Stimulated activated CD8-positive, alpha-beta memory T cell treated with anti-CD3 and anti-CD28 coated beads, Interleukin-2, amount 100 ng/mL, for 1 hour (primary cell): ENCODE results near the gene PODXL.
"Not testable (repeated sequence)": the region's sequence is repeated elsewhere in the genome, so short reads cannot be mapped to it uniquely, and the experiment has no call there.

ENCODE experiments used
- DNase-seq, 2 donors: peaks; one replicate each; pipeline ENCODE4 v3.0.0-alpha.2; 2020; ENCODE audit warnings: low read depth in 2 of 2

The PODXL gene

DNA sequence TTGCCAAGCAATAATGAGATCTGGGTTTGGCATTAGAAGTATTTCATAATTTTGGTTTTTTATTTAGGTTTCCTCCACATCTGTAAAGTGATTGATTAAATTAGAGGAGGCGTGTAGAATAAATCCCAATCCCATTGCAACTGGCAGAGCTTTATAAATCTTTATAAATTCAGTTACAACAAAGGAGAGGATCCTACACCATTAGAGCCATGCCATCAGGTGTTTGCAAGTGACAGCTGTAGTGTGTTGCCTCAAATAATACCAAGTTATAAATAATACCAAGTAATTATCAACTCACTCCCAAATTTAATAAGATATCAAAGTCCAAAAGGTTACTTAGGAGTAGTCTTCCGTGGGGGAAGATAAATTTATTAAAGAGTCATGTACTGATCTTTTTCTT is 62.2 kb downstream of the PODXL start:
- no peak for DNase-seq

DNA sequence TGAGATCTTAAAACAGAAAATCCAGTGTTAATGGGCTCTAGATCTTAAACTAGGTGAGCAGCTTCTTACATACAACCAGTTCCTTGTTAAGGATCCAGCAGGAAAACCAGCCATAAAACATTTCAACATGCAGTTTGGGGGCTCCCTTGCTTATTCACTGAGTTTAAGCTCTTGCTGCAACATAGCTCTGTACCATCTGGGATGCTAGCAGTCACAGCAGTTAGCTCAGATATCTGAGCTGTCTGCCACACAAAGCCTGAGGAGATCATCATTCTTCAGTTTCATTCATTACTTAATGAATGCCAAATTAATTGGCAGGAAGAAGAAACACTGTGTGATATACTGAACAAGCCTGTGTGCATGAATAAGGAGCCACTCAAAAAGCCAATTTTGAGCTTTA is 62.8 kb downstream of the PODXL start:
- no peak for DNase-seq

DNA sequence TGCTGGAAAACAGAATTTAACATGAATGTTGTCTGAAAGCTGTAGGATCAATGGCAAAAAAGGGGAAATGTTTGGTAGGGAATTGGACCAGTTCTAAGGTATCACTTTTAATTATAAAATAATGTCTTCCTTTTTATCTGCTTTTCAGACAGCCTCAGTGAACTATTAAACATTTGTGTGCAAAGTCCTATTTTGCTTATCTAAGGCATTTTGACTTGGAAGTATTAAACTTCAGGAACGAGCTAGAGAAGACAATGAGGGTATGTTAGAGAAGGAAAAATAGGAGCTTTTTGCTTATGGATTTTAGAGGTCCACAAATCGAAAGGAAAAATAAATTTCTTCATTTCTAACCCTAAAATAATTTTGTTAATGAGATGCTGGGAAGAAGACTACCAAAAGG is 63.3 kb downstream of the PODXL start:
- no peak for DNase-seq

DNA sequence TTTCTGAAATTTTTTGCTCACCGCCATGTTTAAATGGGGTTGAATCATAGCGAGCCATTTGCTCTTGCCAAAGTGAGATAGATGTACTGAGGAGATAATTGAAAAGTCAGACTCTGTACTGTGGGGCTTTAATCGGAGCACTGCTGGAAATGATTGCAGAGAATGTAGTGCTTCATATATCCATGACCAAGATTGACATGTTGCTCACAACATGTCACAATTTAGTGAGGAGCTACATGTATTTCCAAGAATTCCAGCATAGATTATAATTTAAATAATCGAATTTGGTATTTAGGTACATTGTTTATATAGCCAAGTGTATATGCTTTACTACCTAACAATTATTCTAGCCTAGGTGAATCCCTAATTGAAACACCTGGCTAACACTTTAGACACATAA is 66.5 kb downstream of the PODXL start:
- no peak for DNase-seq

DNA sequence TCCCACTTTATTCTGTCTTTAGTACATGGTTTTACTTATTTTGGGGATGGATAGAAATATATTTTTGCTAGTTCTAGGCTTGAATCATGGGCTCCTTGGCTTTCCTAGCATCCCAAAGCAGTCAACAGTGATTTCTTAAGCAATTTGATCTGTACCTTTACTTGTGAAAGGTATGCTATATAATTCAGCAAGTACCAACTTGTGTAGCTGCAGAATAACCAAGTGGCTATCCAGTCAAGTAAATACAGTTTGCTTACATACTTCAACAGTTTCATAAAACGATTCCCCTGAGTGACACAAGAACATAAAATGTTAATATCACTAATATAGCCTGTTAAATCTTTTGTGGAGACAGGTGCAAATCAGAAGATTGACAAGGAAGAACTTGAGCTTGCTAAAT is 67.2 kb downstream of the PODXL start:
- no peak for DNase-seq

DNA sequence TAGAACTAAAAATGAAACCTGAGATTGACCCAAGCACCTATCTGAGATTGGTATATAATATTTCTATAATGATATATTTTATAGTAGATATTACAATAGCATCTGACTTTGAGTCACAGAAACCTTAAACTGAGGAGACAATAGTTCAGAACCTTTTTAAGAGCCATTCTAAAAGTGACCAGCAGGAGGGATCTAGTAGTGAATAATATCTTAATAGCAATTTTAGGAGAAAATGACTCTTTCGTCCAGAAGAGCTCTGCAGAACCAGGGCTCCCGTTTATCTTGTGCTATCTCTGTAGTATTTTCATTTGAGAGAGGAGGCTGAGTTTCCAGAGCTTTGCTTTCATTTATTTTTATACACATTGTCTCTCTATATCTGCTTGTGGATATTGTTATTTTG is 68.1 kb downstream of the PODXL start:
- DNase-seq: no peak

DNA sequence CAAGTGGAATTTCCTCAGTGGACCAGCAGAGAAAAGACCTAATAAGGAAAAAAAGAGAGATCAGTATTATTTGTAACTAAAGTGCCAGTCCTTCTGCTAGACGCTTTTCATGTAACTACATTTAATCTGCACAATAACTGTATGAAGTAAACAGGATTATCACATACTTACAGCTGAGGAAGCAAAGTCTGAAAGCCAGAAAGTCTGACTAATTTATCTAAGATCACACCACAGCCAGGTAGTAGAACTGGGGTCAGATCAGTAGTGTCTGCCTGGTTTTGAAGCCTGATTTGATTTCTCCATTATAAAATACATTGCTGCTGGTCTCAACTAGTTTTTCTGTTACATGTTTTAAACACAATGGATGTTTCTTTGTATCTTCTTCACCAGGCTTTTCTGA is 69.2 kb downstream of the PODXL start:
- no peak for DNase-seq

DNA sequence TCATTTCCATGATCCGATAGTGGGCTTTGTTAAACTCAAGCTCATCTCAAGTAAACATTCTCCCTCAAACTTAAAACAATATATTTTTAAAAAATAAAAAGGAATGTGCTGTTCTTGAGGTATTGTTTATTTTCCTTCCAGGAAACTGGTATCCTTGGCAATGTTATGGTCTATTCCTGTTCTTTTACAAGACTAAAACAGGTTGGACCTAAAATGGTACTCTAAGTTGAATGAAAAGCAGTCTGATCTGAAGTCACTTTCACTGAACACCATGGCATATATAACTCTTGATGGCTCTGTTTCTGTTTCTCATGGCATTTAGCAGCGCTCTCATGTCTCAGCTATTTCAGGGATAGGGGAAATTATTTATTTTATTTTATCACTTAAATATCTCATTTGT is 70.1 kb downstream of the PODXL start:
- no peak for DNase-seq

DNA sequence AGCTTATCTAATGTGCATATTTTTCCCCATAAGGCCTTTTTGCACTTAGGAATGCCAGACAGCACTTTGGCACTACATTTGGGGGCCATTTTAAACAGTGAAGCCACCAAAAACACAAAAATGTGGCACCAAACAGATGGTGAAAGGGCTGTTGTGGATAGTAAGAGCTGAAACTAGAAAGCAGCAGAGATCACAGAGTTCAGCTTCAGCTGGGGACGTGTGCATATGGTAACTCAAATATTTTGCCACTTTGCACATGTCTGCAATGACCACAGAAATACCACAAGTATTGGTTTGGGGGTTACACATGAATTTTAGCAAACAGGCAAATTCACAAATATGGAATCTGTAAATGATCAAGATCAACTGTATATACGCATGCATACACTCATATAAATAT is 72.8 kb downstream of the PODXL start:
- no peak for DNase-seq

DNA sequence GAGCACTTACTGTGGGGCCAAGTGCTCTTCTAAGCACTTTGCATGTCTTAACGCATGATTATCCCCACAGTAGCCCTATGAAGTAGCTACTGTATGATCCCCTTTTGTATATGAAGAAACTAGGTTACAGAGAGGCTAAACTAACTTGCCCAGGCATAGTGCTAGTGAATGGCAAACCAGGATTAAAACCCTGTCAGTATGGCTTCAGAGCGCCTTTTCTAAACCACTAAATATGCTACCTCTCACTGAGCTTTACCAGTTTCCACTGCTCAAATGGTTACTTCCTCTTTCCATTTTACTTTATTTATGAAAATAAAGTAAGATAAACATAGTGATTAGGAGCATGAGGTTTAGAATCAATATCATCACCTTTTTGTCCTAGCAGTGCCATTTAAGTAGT is 73.6 kb downstream of the PODXL start:
- DNase-seq: no peak

DNA sequence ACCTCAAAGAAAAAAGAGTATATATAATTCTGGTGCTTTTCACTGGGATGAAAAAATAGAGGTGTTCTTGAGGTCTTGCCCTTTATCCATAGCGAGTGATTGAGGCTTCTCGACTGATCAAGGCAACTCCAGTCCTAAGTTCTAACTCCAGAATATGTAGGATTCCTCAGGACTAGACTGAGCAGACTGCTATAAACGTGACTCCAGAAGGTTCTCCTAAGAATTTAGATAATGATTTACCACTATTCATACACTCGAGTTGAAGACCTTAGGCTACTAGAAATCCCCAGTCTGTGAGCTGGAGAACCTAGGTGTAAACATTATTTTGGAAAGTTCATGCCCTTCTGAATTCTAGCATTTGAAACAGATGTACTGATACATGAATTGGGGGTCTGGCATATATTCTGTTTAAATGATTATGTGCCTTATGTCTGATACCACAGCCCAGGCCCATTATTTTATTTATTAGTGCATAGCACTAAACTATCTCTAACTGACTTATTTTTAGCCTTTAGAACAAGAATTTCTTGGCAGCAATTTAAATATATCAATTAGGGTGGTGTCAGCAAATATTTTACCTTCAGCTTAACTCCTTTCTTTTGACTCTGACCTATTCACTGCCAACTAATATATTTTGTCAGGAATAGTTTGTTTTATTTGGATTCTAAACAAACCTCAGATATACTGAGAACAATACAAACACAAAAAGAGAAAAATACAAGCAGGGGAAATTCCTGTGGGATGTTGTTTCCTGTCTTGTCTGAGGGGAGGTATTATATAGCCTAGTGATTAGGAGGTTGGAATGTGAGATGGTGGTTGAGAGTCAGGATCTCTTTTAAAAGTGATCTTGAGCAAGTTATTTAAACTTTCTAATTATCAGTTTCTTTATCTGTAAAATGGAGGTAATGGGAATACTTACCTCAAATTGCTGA is 75.8 kb downstream of the PODXL start:
- no peak for DNase-seq

DNA sequence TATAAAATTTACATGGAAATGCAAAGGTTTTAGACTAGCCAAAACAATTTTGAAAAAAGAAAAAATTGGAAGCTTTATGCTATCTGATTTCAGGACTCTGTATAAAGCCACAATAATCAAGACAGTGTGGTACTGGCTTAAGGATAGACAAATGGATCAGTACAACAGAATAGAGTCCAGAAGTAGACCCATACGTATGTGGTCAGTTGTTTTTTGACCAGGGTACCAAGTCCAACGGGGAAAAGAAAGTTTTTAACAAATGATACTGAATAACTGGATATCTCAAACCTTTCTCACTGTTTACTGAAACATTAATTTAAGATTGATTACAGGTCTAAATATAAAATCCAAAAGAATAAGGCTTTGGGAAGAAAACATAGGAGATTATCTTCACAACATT is 79.7 kb downstream of the PODXL start:
- no peak for DNase-seq

DNA sequence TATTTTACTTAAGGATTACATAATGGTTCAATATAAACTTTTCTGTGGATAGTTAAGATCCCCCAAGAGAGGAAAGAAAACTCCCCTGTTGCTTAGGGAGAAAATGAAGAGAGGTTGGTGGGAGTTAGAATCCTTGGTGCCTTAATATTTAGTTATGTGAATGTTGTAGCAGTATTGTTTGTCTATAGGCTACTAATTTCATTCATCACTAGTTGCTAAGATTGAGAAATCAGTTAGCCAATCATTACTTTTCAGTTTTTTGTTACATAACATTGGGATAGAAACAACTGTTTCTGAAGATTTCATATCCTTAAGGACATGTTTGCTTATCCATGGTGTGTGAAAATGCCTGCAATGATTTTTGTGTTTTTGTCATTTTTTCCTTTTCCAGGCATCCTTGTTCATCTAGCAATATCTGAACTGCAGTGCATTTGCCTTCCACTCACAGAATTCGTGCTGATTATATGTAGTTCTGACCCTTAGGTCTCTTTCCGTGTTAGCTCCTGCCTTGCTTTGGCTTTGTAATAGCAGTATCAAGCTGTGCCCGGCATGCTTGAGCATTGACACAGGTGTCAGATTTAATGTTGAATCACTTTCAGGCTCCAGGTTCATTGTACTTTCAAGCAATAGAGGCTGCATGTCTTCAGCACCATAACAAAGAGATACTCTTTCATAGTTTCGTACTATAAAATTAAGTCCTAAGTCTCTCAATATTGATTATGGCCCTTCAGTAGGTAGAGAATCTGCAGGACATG is 85.0 kb downstream of the PODXL start:
- DNase-seq: no peak

DNA sequence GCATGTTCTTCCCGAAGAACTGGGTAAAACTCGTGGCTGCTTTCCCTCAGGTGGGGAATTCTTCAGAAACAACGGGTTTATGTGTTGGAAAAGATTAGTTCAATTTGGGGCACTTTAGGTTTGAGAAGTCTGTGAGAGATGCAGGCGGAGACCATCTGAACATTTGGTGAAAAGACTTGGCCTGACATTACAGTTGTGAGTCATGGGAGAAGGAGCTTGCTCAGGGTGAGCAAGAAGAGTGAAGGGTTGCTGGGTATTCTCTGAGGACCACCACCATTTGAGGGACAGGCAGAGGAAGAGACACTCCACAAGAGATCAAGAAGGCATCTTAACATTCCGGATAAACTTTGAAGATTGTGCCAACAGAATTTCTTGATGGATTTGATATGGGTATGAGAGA is 88.6 kb downstream of the PODXL start:
- DNase-seq: no peak

DNA sequence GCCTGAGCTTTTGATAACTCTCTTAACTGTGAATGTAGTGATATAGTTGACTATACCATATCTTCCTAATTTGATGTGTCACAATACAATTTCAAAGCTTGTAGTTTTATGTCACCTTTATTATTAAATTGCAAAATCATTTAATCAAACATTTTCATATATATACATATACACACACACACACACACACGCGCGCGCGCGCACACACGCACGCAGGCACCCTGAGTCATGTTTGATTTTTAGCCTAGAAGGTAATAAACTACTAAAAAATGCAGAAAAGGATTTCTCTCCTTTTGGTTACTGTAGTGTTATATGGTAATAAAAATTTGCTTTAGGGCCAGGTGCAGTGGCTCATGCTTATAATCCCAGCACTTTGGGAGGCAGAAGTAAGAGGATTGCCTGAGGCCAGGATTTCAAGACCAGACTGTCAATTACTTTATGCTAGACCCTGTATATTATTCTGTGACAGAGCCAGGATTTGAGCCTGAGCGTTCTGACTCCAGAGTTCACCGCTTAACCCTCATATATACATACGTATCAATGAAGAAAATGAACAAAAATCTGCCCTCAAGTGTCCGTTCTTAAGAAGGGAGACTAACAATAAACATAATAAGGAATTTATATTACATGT is 89.6 kb downstream of the PODXL start:
- DNase-seq: no peak

DNA sequence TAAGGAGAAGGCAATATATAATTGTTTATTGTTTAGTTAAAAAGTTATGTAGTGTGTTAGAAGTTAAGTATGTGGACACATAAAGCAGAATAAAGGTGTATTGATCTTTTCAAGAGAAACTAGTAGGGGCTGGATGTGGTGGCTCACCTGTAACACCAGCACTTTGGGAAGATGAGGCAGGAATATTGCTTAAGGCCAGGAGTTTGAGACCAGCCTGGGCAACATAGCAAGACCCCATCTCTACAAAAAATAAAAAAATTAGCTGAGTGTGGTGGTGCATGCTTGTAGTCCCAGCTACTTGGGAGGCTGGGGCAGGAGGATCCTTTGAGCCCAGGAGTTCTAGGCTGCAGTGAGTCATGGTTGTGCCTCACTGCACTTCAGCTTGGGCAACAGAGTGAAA is 93.7 kb downstream of the PODXL start:
- DNase-seq: not testable (repeated sequence)

DNA sequence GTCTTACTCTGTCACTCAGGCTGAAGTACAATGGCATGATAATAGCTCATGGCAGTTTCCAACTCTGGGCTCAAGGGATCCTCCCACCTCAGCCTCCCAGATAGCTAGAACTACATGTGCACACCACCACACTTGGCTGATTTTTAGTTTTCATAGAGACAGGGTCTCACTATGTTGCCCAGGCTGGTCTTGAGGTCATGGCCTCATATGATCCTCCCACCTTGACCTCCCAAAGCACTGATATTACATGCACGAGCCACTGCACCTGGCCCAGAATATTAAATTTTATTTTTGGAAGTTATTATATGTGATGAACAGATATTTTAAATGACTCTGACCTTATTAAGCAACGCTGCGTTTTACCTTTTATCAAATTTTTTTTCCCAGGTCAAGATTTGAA is 94.4 kb downstream of the PODXL start:
- DNase-seq: no peak

DNA sequence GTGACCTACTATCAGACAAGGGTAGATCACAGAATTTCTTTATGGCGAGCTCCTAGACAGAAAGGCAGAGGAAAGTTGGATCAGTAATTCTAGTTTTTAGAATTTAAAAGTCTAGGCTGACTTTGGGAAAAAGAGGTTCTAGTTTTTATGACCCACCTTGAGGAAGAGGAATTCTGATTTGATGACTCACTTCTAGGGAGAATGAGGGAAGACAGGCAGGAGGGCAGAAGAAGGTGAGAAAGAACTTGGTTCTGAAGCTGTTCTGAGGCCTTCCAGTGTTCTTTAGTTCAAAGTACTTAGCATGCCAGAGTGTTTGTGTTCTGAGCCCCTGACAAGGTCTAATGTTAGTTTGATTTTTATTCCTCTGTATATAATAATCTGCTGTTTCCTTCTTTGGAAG is 97.2 kb downstream of the PODXL start:
- DNase-seq: no peak

DNA sequence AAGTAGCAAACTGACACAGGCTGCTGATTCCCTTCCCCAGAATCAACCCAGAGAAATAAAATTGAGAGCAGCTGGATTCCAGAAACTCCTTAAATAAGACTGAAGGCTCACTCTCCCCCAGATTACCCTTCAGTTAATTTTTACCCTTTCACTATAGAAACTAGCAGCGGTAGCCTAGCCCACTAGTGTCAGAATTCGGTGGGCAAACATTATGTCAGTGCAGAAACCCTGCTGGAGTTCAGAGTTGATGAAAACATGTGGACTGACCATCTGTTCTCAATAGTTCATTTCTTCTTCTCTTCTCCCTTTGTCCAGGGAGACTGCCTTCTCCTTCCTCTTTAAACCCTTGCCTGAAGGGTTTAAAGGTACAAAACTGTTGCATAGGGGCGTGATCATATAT is 100.1 kb downstream of the PODXL start:
- no peak for DNase-seq

DNA sequence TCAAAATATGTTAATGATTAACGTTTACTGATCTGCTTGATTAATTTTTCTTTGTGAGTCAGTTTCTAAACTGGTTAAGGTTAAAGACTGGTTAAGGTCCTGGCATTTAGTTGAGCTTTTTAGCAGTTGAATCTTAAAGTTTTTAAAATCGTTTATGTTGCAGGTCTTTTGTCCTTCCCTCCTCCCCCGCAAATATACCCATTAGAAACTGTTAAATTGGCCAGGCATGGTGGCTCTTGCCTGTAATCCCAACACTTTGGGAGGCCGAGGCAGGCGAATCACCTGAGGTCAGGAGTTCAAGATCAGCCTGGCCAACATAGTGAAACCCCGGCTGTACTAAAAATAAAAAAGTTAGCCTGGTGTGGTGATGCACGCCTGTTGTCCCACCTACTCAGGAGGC is 100.9 kb downstream of the PODXL start:
- DNase-seq: no peak

DNA sequence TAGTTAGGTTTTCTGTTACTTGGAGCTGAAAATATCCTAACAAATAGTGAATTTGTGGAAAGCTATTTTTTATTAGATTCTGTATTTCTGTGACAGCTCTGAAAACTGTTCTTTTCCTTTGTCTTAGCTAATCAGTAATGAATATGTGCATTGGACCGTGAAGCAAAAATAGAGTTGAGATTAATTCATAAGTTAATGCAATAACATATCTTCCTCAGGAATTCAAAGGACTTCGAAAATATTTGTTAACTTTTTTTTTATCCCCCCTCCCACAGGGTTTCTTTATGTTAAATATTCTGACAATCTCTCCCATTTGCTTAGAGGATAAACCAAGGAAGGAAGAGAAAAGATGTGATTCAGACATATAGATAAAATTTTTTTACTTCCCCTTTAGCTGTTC is 101.4 kb downstream of the PODXL start:
- DNase-seq: no peak

DNA sequence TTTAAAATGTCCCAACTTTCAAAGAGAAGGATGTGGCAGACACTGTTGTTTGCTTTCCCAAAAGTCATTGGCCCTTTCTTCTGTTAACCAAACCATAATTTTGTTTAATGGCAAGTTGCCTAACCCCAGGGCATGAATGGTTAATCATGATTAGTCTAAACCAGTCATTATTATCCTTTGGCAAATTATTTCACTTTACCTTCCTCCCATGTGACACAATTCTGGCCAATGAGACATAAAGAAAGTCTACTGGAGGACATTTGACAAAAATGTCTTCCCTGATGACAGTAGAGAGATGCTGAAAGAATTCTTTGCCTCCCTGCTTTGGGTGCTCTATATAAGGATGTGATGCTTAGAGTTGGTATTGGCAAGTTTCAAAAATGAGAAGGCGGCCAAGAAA is 101.9 kb downstream of the PODXL start:
- no peak for DNase-seq
